Measurements from ENCODE around the gene KISS1. TPM values are rescaled to one million over a fixed set of nuclear protein-coding genes. Genes with fewer than 3 reads are reported as not detected.

Gene KISS1
- total and polyA plus RNA-seq, 10 donors = not detected

DNA sequence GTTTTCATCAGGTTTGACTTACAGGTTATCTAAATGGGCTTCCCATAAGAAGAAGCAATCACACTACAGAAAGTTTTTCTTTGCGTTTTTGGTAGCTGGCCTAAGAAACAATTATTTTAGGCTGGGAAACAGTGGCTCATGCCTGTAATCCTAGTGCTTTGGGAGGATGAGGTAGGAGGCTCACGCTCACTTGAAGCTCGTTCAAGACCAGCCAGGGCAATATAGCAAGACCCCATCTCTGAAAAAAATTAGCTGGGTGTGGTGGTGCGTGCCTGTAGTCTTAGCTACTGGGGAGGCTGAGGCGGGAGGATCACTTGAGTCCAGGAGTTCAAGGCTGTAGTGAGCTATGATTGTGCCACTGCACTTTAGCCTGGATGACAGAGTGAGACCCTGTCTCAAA lies 28.6 kb downstream of the KISS1 start:
- no peaks in the 10 kb centered on the region for H3K36me3 ChIP-seq
- DNase-seq = no peak
- peaks cover 0 to 17% (median 0%) of the 10 kb centered on the region in 7 donors for H3K27me3 ChIP-seq (replicated peaks in 1 of 7)
- intact Hi-C loops (cut with DNase I; ENCODE audit: low total_unique reads) = no loop called here
- H3K4me3 ChIP-seq = no peak overlapping the region
- H3K9me3 ChIP-seq = peaks cover 4 to 57% (median 41%) of the 10 kb centered on the region in 8 donors
- no peak overlapping the region for H3K27ac ChIP-seq
- TF ChIP-seq POLR2AphosphoS5 (IDR thresholded peaks at IDR 0.05) (no peak), POLR2A (IDR thresholded peaks at IDR 0.05) (no peak)
- TF ChIP-seq, protein P1, sequence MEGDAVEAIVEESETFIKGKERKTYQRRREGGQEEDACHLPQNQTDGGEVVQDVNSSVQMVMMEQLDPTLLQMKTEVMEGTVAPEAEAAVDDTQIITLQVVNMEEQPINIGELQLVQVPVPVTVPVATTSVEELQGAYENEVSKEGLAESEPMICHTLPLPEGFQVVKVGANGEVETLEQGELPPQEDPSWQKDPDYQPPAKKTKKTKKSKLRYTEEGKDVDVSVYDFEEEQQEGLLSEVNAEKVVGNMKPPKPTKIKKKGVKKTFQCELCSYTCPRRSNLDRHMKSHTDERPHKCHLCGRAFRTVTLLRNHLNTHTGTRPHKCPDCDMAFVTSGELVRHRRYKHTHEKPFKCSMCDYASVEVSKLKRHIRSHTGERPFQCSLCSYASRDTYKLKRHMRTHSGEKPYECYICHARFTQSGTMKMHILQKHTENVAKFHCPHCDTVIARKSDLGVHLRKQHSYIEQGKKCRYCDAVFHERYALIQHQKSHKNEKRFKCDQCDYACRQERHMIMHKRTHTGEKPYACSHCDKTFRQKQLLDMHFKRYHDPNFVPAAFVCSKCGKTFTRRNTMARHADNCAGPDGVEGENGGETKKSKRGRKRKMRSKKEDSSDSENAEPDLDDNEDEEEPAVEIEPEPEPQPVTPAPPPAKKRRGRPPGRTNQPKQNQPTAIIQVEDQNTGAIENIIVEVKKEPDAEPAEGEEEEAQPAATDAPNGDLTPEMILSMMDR (IDR thresholded peaks at IDR 0.05 in 8 of 11, conservative IDR thresholded peaks at IDR 0.05 in 3 of 11) = no peak
- no peaks in the 10 kb centered on the region for H3K4me1 ChIP-seq
- 83 to 94% (median 90%) methylated on average over 5 of the region's 5 CpGs for WGBS, 5 donors

DNA sequence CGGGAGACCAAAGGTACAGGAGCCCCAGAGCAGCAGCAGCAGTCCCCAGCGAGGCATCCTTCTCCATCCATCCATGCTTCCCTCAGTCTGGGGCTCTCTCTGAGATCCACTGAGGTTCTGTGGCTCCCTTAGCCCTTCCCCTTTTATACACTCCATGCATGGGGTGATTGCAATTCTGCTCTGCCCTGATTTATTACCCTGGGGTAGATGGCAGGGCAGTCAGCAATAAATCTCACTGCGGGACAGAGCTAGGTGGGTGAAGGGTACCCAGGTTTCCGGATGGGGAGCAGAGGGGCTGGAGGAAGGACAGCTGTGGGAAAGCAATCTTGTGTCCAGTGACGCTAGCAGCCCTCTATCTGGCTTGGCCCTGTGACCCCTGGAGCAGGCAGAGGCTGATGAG lies 30.1 kb downstream of the KISS1 start, which contains the start of gene REN:
REN (minus strand) TSS at position 119 of the 400 bp plus-strand sequence; CDS start at position 75, 44 bp downstream.
- no peak for DNase-seq
- Histone ChIP-seq H3K36me3 (no peaks in the 10 kb centered on the region), H3K4me1 (peaks cover 0 to 7% (median 3%) of the 10 kb centered on the region in 6 donors), H3K27me3 (replicated peaks in 1 of 7) (peaks cover 0 to 26% (median 0%) of the 10 kb centered on the region in 7 donors), H3K27ac (no peak within 1 kb of the TSS), H3K4me3 (no peak within 1 kb of the TSS), H3K9me3 (peaks cover 4 to 44% (median 32%) of the 10 kb centered on the region in 8 donors)
- intact Hi-C loops (cut with DNase I; ENCODE audit: low total_unique reads) = no loop called here
- 40 to 47% (median 44%) methylated on average over 4 to 5 of the region's 5 CpGs for WGBS, 5 donors
- TF ChIP-seq POLR2AphosphoS5 (IDR thresholded peaks at IDR 0.05) (no peak), POLR2A (IDR thresholded peaks at IDR 0.05) (no peak)
- TF ChIP-seq, protein P1 (IDR thresholded peaks at IDR 0.05 in 8 of 11, conservative IDR thresholded peaks at IDR 0.05 in 3 of 11) = no peak

DNA sequence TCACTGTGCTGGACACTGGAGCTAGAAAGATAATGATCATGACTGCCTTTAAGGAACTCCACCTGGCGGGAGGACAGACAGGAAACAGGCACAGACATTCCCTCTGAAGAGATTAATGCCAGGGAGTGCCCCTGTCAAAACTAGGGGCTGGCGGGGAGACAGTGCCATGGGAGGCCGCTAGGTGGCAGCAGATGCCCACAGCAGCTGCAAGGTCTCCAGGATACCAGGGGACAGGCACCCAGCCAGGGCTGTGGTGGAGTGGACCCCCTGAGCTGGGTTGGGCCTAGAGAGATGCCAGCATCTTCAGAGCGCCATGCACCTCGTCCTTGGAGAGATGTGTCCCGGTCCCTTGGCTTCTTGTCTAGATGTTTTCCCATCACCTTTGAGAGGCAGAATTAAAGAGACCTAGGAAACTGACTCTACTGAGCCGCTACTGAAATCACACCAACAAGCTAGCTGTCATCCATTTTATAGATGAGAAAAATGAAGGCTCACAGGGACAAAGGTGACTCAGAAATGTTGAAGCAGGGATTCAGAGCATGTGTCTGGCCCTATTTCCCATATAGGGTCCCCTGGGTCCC lies 33.7 kb downstream of the KISS1 start:
- H3K27ac ChIP-seq = no peak overlapping the region
- peak in 1 of 3 donors; percentile 51 for TF ChIP-seq POLR2AphosphoS5 (IDR thresholded peaks at IDR 0.05)
- TF ChIP-seq, protein P1 (IDR thresholded peaks at IDR 0.05 in 8 of 11, conservative IDR thresholded peaks at IDR 0.05 in 3 of 11) = peak; percentile 88 to 99 (median 98)
- no peak for TF ChIP-seq POLR2A (IDR thresholded peaks at IDR 0.05)
- 15 to 18% (median 17%) methylated on average over 7 of the region's 7 CpGs for WGBS, 5 donors

More for the DNA sequence above, 33.7 kb downstream of the KISS1 start:
- H3K36me3 ChIP-seq = no peaks in the 10 kb centered on the region
- peaks cover 0 to 38% (median 0%) of the 10 kb centered on the region in 7 donors for H3K27me3 ChIP-seq (replicated peaks in 1 of 7)
- H3K4me3 ChIP-seq = no peak overlapping the region
- peaks cover 0 to 8% (median 0%) of the 10 kb centered on the region in 8 donors for H3K9me3 ChIP-seq
- H3K4me1 ChIP-seq = peaks cover 0 to 11% (median 3%) of the 10 kb centered on the region in 6 donors
- peak; percentile 93 for DNase-seq
- intact Hi-C loops (cut with DNase I; ENCODE audit: low total_unique reads) = loop anchor here (5.0 kb wide), 2 partner anchors 45 to 200 kb away; no protein-coding TSS in a partner anchor
